Erythroblast (primary cell): ENCODE measurements around the gene PDGFRB.

Experiments used
- GATA1 ChIP-seq: IDR thresholded peaks from 2 replicates; pipeline ENCODE4 v1.6.1; 2011; ENCODE audit warnings: low read depth, mild to moderate bottlenecking, control low read depth, low read length, moderate library complexity
- POLR2A ChIP-seq: IDR thresholded peaks from 2 replicates; pipeline ENCODE4 v1.6.1; 2011; ENCODE audit warnings: mild to moderate bottlenecking, low read length

- TF ChIP-seq POLR2A: no peak
- TF ChIP-seq GATA1: no peak
Measured at GRCh38 chr5:150154618-150155128, 972 bp downstream of the PDGFRB start.
